Heart right ventricle (tissue), 16 donors: ENCODE data around the gene MOB1A. TPM values are rescaled to one million over a fixed set of nuclear protein-coding genes. Genes with fewer than 3 reads are reported as not detected.

Experiments
- ATAC-seq, 8 donors: fragments of 200-7000 bp; cut with Tn5 transposase; one replicate each; pipeline ENCODE4 v1.9.1; 2020; ENCODE audit warnings: mild to moderate bottlenecking in 8 of 8, moderate library complexity in 8 of 8, moderate number of reproducible peaks in 1 of 8
- DNase-seq, 2 donors: peaks; one replicate each; pipeline ENCODE4 v3.0.0-alpha.2; 2020
- H3K27ac ChIP-seq, 10 donors: fragments of 200-600 bp; sonication (generic) in 2 of 10; one replicate each; pipeline versions ENCODE4 v1.5.0 to v1.8.0; 2020 to 2022; ENCODE audit warnings: mild to moderate bottlenecking in 3 of 10
- H3K27me3 ChIP-seq, 7 donors: fragments of 200-600 bp; one replicate each; pipeline ENCODE4 v1.8.0; 2021 to 2022; ENCODE audit warnings: mild to moderate bottlenecking in 2 of 7
- H3K36me3 ChIP-seq, 9 donors: fragments of 200-600 bp; sonication (generic) in 1 of 9; one replicate each; pipeline versions ENCODE4 v1.5.0 to v1.8.0; 2020 to 2022; ENCODE audit warnings: mild to moderate bottlenecking in 2 of 9
- H3K4me1 ChIP-seq, 9 donors: fragments of 200-600 bp; sonication (generic) in 1 of 9; one replicate each; pipeline versions ENCODE4 v1.5.0 to v1.8.0; 2020 to 2022; ENCODE audit warnings: mild to moderate bottlenecking in 4 of 9
- H3K4me3 ChIP-seq, 10 donors: fragments of 200-600 bp; sonication (generic) in 2 of 10; one replicate each; pipeline versions ENCODE4 v1.5.0 to v1.8.0; 2020 to 2022; ENCODE audit warnings: mild to moderate bottlenecking in 7 of 10, moderate library complexity in 2 of 10
- H3K9me3 ChIP-seq, 11 donors: fragments of 200-600 bp in 10 of 11; sonication (generic) in 2 of 11; one replicate each; pipeline versions ENCODE4 v1.5.0 to v1.8.0; 2013 to 2022; ENCODE audit warnings: mild to moderate bottlenecking in 2 of 11, control low read depth in 1 of 11, moderate library complexity in 1 of 11
- WGBS, 2 donors: extraction: QIAGEN DNeasy Blood & Tissue Kit; methylation state at CpG; one replicate each; pipeline ENCODE4 v1.1.7; 2013; ENCODE audit warnings: inconsistent platforms in 1 of 2; 5-methylcytosine and 5-hydroxymethylcytosine counted together
- intact Hi-C, 10 donors: fragments of 100-400 bp; cut with DNase I; formaldehyde crosslinking; loops; one replicate each; pipeline versions ENCODE4 v1.11.1 to v1.14.2; 2022
- polyA plus RNA-seq, 2 donors: library from polyadenylated mRNA; stranded (reverse); fragments of 200-250 nt; gene quantifications; one replicate each; pipeline ENCODE4 v1.2.3, GENCODE V29; 2013
- total RNA-seq, 10 donors: library from RNA; stranded (reverse); fragmentation: NEBNext Ultra II Directional in 3 of 10; extraction: Animal tissue kit (Norgen Biotek cat#: 25700) in 3 of 10; gene quantifications; one replicate each; pipeline versions ENCODE4 v1.2.1 to v1.2.4, GENCODE V29; 2021 to 2023
- TF ChIP-seq, protein P1 (sequence below), 9 donors: fragments of 200-600 bp; sonication (generic) in 2 of 9; IDR thresholded peaks; one replicate each; pipeline versions ENCODE4 v1.5.0 to v1.8.0; 2021 to 2022; ENCODE audit warnings: antibody characterized with exemption in 9 of 9, mild to moderate bottlenecking in 5 of 9, moderate library complexity in 1 of 9
- donor health status: Arrhythmogenic right ventricular cardiomyopathy.
- donor health status: ischemic (EF 13 %, LVEDD 7.1; RV severe dilation, severe dysfunction).
- donor health status: healthy with polysubstance abuse.
- donor health status: DM: no; HTN: yes; CAD: no.
- donor health status: DM: no; HTN: no; CAD: no.
- donor health status: ischemic (EF 25% LVEDD 6.9; RV normal size, moderate dysfunction).
- donor health status: ischemic (EF 25% LVEDD 5.7; RV mildly dilated, moderate dysfunction).
- donor health status: healthy.
- donor health status: DM: yes; HTN: yes; CAD: no.
- donor health status: Ischemic cardiomyopathy.
- donor health status: ischemic (EF 35%, LVEDD 5.7; RV mildly dilated, moderate dysfunction).
- donor health status: nonischemic (EF 11% LVEDD 7.7; RV severe dilation, severe dysfunction).
- donor health status: DM: yes; HTN: yes; CAD: no.
- donor health status: PGD.
- donor health status: ischemic (EF 29% LVEDD 5.4; RV normal size, mild dysfunction).
- donor health status: nonischemic (EF 23%, LVEDD 6.1; RV moderate dilation, normal function).

Gene MOB1A
- total and polyA plus RNA-seq, 12 donors = 14.2 to 75.0 (median 56.8) TPM

DNA sequence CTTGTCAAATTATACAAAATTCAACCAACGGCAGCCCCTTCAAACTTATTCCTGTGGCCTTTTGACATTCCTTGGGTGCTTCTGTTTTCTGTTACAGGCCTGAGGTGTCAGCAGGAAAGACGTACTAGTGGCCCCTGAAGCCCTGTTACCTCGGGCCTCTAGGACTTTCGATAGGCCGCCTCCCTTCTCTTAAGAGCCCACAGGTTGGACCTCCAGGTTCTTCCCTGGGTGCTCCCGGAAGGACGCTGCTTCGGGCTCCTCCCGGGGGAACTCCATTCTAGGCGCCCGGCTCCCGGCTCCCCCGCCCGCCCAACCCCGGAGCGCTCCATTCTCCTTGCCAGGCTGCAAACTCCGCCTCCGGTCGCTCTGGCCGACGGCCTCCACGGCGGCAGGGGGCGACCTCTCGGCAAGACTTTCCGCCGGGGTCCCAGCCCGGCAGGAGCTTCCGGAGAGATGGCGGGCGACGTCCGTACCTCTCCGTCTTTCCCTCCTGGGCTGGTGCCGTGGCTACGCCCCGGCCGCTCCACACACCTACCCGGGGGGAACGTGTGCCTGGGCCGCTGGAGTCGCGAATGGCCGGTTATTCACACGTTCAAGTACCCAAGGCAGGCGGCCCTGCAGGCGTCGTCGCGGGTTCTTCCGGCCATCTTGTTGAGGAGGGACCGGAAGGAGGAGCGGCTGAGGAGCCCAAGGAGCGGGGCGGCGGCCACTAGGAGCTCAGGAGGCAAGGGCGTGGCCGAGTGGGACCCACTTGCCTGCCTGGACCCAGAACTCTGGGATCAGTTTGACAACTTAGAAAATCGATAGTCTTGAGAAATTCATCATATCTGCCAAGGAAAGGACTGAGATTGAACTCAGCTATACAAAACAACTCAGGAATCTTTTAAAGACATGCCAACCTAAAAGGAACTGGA, 58.5 kb downstream of the MOB1A start:
- peak; percentile 97 to 100 (median 99) for ATAC-seq
- TF ChIP-seq, protein P1, sequence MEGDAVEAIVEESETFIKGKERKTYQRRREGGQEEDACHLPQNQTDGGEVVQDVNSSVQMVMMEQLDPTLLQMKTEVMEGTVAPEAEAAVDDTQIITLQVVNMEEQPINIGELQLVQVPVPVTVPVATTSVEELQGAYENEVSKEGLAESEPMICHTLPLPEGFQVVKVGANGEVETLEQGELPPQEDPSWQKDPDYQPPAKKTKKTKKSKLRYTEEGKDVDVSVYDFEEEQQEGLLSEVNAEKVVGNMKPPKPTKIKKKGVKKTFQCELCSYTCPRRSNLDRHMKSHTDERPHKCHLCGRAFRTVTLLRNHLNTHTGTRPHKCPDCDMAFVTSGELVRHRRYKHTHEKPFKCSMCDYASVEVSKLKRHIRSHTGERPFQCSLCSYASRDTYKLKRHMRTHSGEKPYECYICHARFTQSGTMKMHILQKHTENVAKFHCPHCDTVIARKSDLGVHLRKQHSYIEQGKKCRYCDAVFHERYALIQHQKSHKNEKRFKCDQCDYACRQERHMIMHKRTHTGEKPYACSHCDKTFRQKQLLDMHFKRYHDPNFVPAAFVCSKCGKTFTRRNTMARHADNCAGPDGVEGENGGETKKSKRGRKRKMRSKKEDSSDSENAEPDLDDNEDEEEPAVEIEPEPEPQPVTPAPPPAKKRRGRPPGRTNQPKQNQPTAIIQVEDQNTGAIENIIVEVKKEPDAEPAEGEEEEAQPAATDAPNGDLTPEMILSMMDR (IDR thresholded peaks at IDR 0.05) = peak in 8 of 9 donors; percentile 23 to 84 (median 69)
- intact Hi-C loops = loop anchor here in 1 of 10 donors (5.0 kb wide), 1 partner anchor 43 kb away; no protein-coding TSS in a partner anchor

DNA sequence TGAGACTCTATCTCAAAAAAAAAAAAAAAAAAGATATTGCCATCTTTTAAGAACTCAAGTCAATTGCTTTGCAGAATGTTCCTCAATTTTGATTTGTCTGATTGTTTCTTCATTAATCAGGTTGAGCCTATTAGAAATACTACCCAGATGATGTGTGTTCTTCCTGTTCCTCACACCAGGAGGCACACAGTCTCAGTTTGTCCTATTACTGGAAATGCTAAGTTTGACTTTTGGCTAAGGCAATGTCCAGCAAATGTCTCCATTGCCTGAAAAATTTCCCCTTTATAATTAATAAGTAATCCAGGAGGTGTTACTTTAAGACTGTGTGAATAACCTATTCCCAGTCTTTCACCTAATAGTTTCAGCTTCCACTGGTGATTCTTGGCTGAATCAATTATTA, 59.3 kb downstream of the MOB1A start:
- Histone ChIP-seq H3K4me1 (peaks cover 0 to 13% (median 5%) of the 10 kb centered on the region in 9 donors), H3K27ac (peak overlapping the region in 3 of 10 donors; percentile 3 to 86 (median 75)), H3K36me3 (no peaks in the 10 kb centered on the region), H3K4me3 (peak overlapping the region in 3 of 10 donors; percentile 65 to 86 (median 79)), H3K27me3 (peaks cover 0 to 4% (median 0%) of the 10 kb centered on the region in 7 donors), H3K9me3 (peaks cover 0 to 28% (median 8%) of the 10 kb centered on the region in 11 donors)
- DNase-seq (no peak), ATAC-seq (peak in 1 of 8 donors; percentile 29)
- TF ChIP-seq, protein P1 (IDR thresholded peaks at IDR 0.05) = peak in 1 of 9 donors; percentile 31
- intact Hi-C loops = loop anchor here in 1 of 10 donors (5.0 kb wide), 1 partner anchor 42 kb away; no protein-coding TSS in a partner anchor

More for the DNA sequence above, 58.5 kb downstream of the MOB1A start:
- peak overlapping the region in 9 of 10 donors; percentile 3 to 93 (median 81) for H3K27ac ChIP-seq
- 4 to 6% methylated on average over 59 of the region's 59 CpGs for WGBS, 2 donors
- peaks cover 0 to 28% (median 8%) of the 10 kb centered on the region in 11 donors for H3K9me3 ChIP-seq
- peaks cover 0 to 13% (median 5%) of the 10 kb centered on the region in 9 donors for H3K4me1 ChIP-seq
- H3K36me3 ChIP-seq = no peaks in the 10 kb centered on the region
- H3K4me3 ChIP-seq = peak overlapping the region; percentile 45 to 86 (median 66)
- DNase-seq = peak; percentile 74 to 87
- peaks cover 0 to under 1% (median 0%) of the 10 kb centered on the region in 7 donors for H3K27me3 ChIP-seq

GRCh38 chr2:74111380-74111779, 67.3 kb downstream of the MOB1A start:
- no peaks in the 10 kb centered on the region for H3K36me3 ChIP-seq
- no peak overlapping the region for H3K4me3 ChIP-seq
- DNase-seq (no peak), ATAC-seq (no peak)
- TF ChIP-seq, protein P1 (IDR thresholded peaks at IDR 0.05) = no peak
- peaks cover 0 to 7% (median 0%) of the 10 kb centered on the region in 11 donors for H3K9me3 ChIP-seq
- intact Hi-C loops = no loop called here
- H3K4me1 ChIP-seq = no peaks in the 10 kb centered on the region
- no peak overlapping the region for H3K27ac ChIP-seq
- H3K27me3 ChIP-seq = peaks cover 0 to 4% (median 0%) of the 10 kb centered on the region in 7 donors

- ATAC-seq = no peak
Measured at GRCh38 chr2:74110537-74110936, 68.1 kb downstream of the MOB1A start.

More at GRCh38 chr2:74110537-74110936, 68.1 kb downstream of the MOB1A start:
- DNase-seq = no peak
- no peak overlapping the region for H3K4me3 ChIP-seq
- TF ChIP-seq, protein P1 (IDR thresholded peaks at IDR 0.05) = no peak
- peaks cover 0 to 7% (median 0%) of the 10 kb centered on the region in 11 donors for H3K9me3 ChIP-seq
- H3K27ac ChIP-seq = no peak overlapping the region
- intact Hi-C loops = no loop called here
- peaks cover 0 to 4% (median 0%) of the 10 kb centered on the region in 9 donors for H3K36me3 ChIP-seq
- no peaks in the 10 kb centered on the region for H3K4me1 ChIP-seq
- peaks cover 0 to 4% (median 0%) of the 10 kb centered on the region in 7 donors for H3K27me3 ChIP-seq
- WGBS, 2 donors = 87 to 88% methylated on average over 3 of the region's 3 CpGs
